Forelimb muscle (tissue), 1 donor: ENCODE measurements around the gene WDR70. TPM values are rescaled to one million over a fixed set of nuclear protein-coding genes. Genes with fewer than 3 reads are reported as not detected.
"Not testable (repeated sequence)": the region's sequence is repeated elsewhere in the genome, so short reads cannot be mapped to it uniquely, and the experiment has no call there.

ENCODE experiments used
- DNase-seq: peaks from one replicate; pipeline ENCODE4 v3.0.0-alpha.2; 2013; ENCODE audit warnings: low read depth
- polyA plus RNA-seq: library from polyadenylated mRNA; unstranded; fragments of 120-200 nt; gene quantifications from one replicate; pipeline ENCODE4 v1.2.1, GENCODE V29; 2013; ENCODE audit not compliant: insufficient read length

WDR70 gene
- polyA plus RNA-seq, 1 donor, result 27.8 TPM

GRCh38 chr5:37757980-37758582, 379.0 kb downstream of the WDR70 start:
- DNase-seq, result no peak

GRCh38 chr5:37767251-37767650, 388.1 kb downstream of the WDR70 start:
- DNase-seq, result no peak

- DNase-seq, result no peak
These were observed 388.8 kb downstream of the WDR70 start for GRCh38 chr5:37767961-37768360.

GRCh38 chr5:37768371-37768770, 389.3 kb downstream of the WDR70 start:
- DNase-seq, result no peak

GRCh38 chr5:37769108-37769507, 390.0 kb downstream of the WDR70 start:
- no peak for DNase-seq

GRCh38 chr5:37769840-37770239, 390.7 kb downstream of the WDR70 start:
- DNase-seq, result no peak

GRCh38 chr5:37770786-37771185, 391.7 kb downstream of the WDR70 start:
- DNase-seq, result no peak

GRCh38 chr5:37771203-37771611, 392.1 kb downstream of the WDR70 start:
- DNase-seq, result no peak

GRCh38 chr5:37771731-37772130, 392.6 kb downstream of the WDR70 start:
- no peak for DNase-seq

- no peak for DNase-seq
These were observed 393.1 kb downstream of the WDR70 start for GRCh38 chr5:37772255-37772654.

GRCh38 chr5:37773809-37774208, 394.7 kb downstream of the WDR70 start:
- no peak for DNase-seq

GRCh38 chr5:37774912-37775483, 395.9 kb downstream of the WDR70 start:
- DNase-seq, result no peak

- no peak for DNase-seq
These were observed 397.7 kb downstream of the WDR70 start for GRCh38 chr5:37776826-37777225.

- no peak for DNase-seq
These were observed 398.5 kb downstream of the WDR70 start for GRCh38 chr5:37777432-37778130.

- not testable (repeated sequence) for DNase-seq
These were observed 402.3 kb downstream of the WDR70 start for GRCh38 chr5:37781409-37781808.

GRCh38 chr5:37786416-37786815, 407.3 kb downstream of the WDR70 start:
- DNase-seq, result no peak

GRCh38 chr5:37786862-37787519, 407.9 kb downstream of the WDR70 start:
- DNase-seq, result no peak

- no peak for DNase-seq
These were observed 408.6 kb downstream of the WDR70 start for GRCh38 chr5:37787742-37788141.

- no peak for DNase-seq
These were observed 410.9 kb downstream of the WDR70 start for GRCh38 chr5:37789991-37790390.

GRCh38 chr5:37791321-37791720, 412.2 kb downstream of the WDR70 start:
- no peak for DNase-seq

- no peak for DNase-seq
These were observed 414.0 kb downstream of the WDR70 start for GRCh38 chr5:37792975-37793631.

GRCh38 chr5:37795292-37795691, 416.2 kb downstream of the WDR70 start:
- not testable (repeated sequence) for DNase-seq
